NCI-H128 (cell line): Measurements from ENCODE around the gene EXT2.

Experiments used
- DNase-seq: peaks from one replicate; lab custom pipeline; 2025; ENCODE audit not compliant: unreplicated experiment; lab: John Stamatoyannopoulos, UW

Gene EXT2

DNA sequence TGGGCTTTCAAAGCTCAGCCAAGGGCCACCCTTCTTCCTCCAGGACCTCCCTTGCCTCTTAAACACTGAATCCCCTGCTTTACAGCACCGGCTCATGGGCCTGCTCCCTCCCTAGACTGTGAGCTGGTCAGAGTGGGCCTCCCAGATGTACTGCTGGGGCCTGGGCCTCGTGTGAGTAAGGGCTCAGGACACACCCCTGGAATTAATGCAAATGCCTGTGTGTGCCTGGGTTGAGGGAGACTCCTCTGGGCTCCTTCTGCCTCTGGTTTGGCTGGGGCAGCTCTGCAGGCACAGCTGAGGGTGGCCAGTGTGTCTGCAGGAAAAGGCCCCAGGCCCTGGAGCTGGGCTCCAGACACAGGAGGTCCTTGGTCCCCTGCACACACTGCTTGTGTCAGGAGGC is 190.3 kb downstream of the EXT2 start:
- no peak for DNase-seq

DNA sequence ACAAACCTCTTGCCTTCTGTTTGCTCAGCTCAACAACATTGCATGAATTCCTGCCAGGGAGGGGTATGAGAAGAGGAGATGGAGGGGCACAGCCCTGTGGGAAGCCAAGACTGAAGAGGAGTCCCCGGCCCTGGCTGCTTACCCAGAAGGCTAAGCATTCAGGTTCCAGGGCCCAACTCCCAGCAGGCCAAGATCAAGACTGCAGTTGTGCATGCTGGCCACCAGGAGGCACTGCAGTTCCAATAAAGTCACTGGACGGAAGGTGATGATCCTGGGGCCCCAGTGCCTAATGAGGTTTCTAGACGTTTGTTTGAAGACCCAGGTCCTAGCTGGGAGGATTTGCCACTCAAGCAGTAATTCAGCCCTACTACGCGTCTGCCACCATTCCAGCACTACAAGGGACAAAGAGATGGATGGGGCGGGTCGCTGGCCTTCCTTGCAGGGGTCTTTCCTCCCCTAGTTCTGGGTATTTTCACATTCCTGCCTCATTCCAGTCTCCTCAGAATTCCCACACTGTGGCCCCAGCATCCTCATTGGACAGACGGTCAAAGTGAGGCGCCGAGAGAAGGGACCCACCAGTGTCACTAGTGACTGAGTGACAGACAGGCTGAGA is 190.9 kb downstream of the EXT2 start:
- DNase-seq: no peak

DNA sequence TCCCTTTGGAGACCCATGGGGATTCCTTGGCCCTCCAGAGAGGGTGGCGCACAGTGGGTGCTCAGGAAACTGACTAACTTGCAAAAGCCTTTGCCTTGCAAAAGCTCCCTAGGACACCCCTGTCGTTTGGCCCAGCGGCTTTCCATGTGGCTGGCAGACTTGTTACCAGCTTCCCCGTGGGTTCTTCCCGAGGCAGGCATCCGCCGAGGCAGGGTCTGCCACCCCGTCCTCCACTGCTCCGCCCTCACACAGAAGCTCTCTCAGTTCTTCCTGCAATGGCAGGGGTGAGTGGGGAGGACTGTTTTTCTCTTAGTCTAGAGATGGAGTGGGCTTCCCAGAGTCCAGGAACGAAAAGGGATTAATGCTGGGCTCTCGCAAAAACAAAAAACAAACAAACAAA is 191.4 kb downstream of the EXT2 start:
- DNase-seq: no peak

DNA sequence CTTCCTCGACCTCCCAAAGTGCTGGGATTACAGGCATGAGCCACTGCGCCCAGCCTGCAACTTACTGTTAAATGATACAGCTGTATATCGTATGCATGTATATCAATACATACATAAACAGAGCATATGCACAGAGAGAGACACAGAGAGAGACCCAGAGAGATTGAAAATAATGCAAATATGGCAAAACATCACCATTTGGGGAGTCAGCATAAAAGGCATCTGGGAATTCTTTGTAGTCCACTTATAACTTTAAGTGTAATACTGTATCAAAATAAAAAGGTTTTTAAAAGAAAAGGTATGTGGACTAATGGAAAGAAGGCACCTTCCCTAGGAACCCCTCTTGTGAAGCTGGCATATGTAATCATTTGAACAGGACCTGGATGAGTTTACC is 192.7 kb downstream of the EXT2 start:
- DNase-seq: no peak

DNA sequence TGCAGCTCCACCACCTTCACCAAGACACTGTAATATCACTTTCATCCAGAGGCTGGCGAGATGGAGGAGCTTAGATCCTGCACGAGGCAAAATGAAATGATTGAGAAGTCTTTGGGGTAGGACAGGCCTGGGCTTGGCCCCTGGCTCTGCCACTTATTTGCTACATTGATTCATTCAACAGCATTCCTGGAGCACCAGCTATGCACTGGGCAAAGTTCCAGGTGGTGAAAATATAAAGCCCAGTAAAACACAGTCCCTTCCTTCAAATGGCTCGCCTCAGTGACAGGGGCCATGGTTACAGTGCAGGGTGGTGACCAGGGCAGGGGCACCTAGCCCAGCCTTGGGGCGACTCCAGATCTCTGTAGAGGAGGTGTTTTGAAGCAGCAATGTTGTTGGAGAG is 194.7 kb downstream of the EXT2 start:
- DNase-seq: no peak
